NCI-H345 (cell line): Measurements from ENCODE around the gene CSGALNACT2.

Experiments used
- DNase-seq: peaks from one replicate; lab custom pipeline; 2025; lab: John Stamatoyannopoulos, UW

CSGALNACT2 gene

GRCh38 chr10:43228783-43229207 is 90.5 kb downstream of the CSGALNACT2 start:
- DNase-seq = no peak

- no peak for DNase-seq
Measured at GRCh38 chr10:43229208-43230061, 91.2 kb downstream of the CSGALNACT2 start.

GRCh38 chr10:43230101-43230908 is 92.1 kb downstream of the CSGALNACT2 start:
- DNase-seq = no peak

DNA sequence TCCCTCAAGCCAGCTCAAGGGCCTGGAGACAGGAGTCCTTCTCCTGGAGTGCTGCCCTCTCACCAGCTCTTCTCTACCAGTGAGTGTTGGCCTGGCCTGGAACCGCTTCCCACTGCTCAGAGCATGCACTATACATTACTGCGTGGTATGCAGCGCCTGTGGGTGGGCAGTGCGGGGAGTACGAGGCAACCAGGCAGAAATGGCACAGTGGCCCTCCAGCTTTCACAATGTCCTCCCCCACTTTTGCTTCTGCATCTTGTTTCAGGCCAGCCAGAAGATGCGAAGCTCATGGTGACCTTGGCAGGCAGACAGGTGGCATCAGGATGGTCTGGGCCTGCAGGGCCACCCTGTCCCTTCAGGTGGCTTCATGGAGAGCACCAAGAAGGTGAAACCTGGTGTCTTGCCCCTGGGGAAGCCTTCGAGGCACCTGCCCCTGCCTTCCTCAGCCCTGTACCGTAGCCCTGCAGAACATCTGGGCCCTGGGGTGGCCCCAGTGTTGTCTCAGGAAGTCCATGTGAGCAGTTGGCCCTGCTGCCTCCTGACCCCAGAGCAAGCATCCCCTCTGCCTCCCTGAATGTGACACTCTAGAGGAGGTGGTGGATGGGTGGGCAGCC is 92.8 kb downstream of the CSGALNACT2 start:
- no peak for DNase-seq

DNA sequence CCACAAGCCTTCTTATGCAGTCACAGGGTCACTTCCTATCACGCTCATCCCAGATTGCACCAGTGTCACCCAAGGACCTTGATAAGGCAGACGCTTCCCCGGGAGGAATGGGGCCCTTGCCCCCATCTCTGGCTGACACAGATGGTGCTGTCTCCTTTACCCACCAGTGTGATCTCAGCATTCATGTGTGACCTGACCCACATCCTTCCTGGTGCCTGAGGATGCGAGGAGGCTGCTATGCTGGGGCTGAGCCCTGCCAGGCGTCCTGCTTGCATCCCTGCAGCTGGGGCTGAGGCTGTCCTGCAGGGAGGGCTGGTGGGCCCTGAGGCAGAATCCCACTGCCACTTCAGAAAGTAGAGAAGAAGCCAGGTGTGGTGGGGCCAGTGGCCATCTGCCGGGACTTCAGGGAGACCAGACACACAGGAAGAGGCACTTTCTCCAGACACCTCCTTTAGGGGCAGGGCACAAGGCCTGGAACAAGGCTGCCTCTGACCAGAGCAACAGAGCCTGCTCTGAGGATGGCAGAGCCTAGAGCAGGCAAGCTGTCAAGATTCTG is 93.4 kb downstream of the CSGALNACT2 start:
- DNase-seq = no peak

GRCh38 chr10:43233601-43234430 is 95.6 kb downstream of the CSGALNACT2 start:
- no peak for DNase-seq

DNA sequence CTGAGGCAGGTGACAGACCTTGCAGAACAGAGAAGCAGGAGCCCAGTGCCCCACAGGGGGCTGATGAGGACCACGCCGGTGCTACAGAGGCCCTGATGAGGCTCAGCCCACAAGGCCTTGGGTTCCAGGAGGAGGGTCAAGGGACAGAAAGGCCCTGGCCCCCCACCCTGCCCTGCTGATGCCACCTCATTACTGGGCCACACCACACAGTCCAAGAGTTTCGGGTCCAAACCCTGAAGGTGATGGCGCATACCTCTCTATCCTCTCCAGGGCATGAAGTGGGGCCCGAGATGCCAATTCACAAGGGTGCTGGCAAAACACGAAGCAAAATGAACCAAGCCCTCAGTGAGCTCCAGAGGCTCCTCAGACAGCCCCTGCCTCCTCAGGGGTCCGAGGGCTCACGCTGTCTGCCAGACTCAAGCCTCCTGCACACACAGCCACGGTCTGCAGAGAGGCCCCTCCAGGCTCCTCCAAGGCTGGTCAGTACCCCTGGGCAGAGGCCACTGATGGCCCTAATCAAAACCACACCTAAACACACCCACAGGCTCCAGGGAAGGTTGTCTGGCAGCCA is 96.3 kb downstream of the CSGALNACT2 start:
- no peak for DNase-seq
